Adipose tissue (tissue), 3 donors: ENCODE results near the gene ASL. TPM values are rescaled to one million over a fixed set of nuclear protein-coding genes. Genes with fewer than 3 reads are reported as not detected.
"Not testable (repeated sequence)": the region's sequence is repeated elsewhere in the genome, so short reads cannot be mapped to it uniquely, and the experiment has no call there.

Experiments
- H3K27ac ChIP-seq: one replicate; pipeline ENCODE4 v1.5.1; 2013; ENCODE audit warnings: low read depth, low read length
- WGBS, 3 donors: extraction: QIAGEN DNeasy Blood & Tissue Kit; methylation state at CpG; one replicate each; pipeline ENCODE4 v1.1.7; 2013; 5-methylcytosine and 5-hydroxymethylcytosine counted together
- polyA plus RNA-seq, 3 donors: library from polyadenylated mRNA; stranded (reverse); fragments of 200-250 nt; gene quantifications; one replicate each; pipeline ENCODE4 v1.2.3, GENCODE V29; 2013
- donor health status: healthy with polysubstance abuse.
- donor health status: Bipolar disorder and iron deficiency.
- donor health status: healthy.

Gene ASL
- polyA plus RNA-seq, result 10 to 100 TPM; 28.6 to 38.2 (median 38.1) TPM

- H3K27ac ChIP-seq, result no peak within 1 kb of the TSS
- 0 to 1% (median 1%) methylated on average over 56 to 67 of the region's 67 CpGs for WGBS, 3 donors
These were observed at the start of gene ASL for GRCh38 chr7:66075590-66076461. TSS of gene ASL (plus strand) at chr7:66075819. CDS start at chr7:66076082, 263 bp downstream.

DNA sequence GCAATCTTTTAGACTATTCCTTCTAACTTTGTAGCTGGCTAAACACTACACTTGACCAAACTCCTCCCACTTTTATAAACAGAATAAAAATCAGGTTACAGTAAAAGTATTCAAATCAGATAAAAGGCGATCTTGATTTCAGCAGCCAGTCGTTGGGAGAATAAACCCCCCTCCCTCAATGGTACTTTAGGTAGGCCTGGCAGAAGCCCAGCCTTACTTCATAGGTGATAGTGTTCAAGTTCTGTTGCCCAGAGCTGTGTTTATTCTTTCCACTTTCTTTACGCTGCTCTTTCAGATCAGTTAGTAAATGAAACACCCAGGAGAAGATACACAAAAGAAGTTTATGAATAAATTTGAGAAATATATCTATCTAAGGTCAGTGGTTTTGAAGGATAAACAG, 47.3 kb upstream of the ASL start:
- not testable (repeated sequence) for H3K27ac ChIP-seq
- WGBS, 3 donors, result 42 to 45% (median 45%) methylated on average over 3 of the region's 3 CpGs

GRCh38 chr7:66033471-66034385, 41.9 kb upstream of the ASL start:
- H3K27ac ChIP-seq, result no peak overlapping the region
- WGBS, 3 donors, result 44 to 75% (median 74%) methylated on average over 7 of the region's 7 CpGs

DNA sequence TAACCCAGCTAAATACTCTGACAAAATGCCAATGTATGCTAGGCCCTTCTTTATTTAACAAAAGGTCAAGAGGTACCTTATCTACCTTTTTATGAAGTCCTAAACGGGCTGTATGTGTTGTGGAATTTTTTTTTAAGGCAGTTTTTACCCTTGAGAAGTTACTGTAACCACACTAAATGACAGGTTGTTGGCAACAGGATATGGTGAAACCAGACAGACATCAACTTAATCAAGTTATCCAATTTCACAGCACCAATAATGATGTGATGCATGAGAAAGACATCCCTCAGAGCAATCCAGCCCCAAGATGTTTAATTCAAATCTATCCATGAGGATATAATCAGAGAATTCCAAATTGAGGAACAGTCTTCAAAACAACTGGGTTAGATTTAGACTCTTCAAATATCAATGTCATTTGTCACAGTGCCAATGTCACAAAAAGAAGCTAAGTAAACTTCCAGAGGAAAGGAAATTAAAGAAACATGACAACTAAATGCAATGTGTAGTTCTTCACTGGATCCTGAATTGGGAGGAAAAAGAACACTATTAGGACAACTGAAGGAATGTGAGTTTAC, 41.1 kb upstream of the ASL start:
- H3K27ac ChIP-seq, result not testable (repeated sequence)
- WGBS, 3 donors, result 9 to 29% (median 24%) methylated on average over 1 of the region's 1 CpG

DNA sequence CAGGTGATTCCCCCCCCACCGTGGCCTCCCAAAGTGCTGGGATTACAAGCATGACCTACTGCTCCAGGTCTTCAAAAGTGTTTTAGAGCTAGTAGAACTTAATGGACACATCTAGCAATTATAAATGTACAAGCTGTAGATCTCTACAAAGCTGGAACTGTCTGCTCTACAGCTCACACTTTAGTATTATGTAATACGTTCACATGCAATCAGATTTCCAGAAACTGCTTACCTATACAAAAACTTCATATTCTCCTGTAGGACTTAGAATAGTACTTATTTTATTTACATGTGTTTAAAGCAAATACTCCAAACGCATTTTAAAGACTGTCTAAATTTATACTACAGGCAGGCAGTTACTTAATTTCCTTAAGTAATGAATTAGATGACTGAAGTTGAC, 39.2 kb upstream of the ASL start:
- 76 to 92% (median 80%) methylated on average over 3 of the region's 3 CpGs for WGBS, 3 donors
- no peak overlapping the region for H3K27ac ChIP-seq

GRCh38 chr7:66036788-66037187, 38.8 kb upstream of the ASL start:
- WGBS, 3 donors, result 77 to 97% (median 81%) methylated on average over 7 of the region's 7 CpGs
- H3K27ac ChIP-seq, result no peak overlapping the region

DNA sequence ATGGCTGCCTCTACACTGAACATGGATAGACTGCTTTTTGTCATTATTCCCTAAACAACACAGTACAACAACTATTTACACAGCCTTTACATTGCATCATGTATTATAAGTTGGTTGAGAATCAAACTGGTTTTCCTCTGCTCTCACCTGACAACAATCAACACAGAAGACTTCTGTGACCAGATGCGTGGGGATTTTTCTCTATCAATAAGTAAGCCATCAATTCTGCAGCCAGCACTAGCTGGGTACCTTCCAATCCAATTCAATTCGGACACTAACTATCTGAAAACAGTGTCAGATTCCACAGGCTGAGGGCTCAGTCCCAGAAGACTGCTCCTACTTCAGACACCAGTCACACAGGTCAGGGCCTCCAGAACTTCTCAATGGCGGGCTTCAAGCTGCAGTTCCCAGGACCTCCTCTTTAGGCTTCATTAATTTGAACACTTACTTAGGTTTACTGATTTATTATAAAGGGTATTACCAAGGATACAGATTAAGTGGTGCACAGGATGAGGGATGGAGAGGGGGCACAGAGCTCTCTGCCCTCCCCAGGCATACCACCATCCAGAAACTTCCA, 36.4 kb upstream of the ASL start:
- H3K27ac ChIP-seq, result no peak overlapping the region
- 81 to 90% (median 84%) methylated on average over 3 of the region's 3 CpGs for WGBS, 3 donors

GRCh38 chr7:66043681-66044497, 31.7 kb upstream of the ASL start:
- H3K27ac ChIP-seq, result no peak overlapping the region
- WGBS, 3 donors, result 3 to 6% (median 5%) methylated on average over 48 to 49 of the region's 49 CpGs

DNA sequence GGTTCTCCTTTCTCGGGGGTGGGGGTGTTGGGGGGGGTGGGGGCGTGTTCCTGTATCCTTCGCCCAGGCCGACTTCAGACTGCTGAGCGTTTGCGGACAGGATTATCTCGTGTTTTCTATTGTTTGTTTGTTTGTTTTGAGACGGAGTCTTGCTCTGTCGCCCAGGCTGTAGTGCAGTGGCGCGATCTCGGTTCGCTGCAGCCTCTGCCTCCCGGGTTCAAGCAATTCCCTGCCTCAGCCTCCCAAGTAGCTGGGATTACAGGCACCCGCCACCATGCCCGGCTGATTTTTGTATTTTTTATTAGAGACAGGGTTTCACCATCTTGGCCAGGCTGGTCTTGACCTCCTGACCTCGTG, 31.1 kb upstream of the ASL start:
- 14 to 23% (median 19%) methylated on average over 17 of the region's 17 CpGs for WGBS, 3 donors
- H3K27ac ChIP-seq, result not testable (repeated sequence)

DNA sequence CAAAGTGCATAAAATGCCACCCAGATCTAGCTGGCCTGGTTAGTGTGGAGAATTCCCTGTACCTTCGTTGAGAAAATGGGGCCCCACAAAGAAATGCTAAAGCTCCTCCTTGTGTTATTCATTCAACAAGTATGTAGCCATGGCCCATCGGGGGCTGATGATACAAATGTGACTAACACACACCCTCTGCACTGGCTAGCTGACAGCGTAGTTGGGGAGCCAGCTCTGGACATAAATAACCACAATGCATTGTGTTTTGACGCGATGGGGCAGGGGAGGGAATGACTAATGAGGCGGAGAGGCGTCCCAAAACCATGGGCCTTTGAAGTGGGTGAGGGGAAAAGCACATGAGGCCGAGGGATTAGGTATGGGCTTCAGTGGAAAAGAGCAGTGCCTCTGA, 28.2 kb upstream of the ASL start:
- WGBS, 3 donors, result 60 to 78% (median 69%) methylated on average over 8 of the region's 8 CpGs
- no peak overlapping the region for H3K27ac ChIP-seq

GRCh38 chr7:66049886-66050285, 25.7 kb upstream of the ASL start:
- not testable (repeated sequence) for H3K27ac ChIP-seq
- 88 to 93% (median 93%) methylated on average over 4 of the region's 4 CpGs for WGBS, 3 donors

DNA sequence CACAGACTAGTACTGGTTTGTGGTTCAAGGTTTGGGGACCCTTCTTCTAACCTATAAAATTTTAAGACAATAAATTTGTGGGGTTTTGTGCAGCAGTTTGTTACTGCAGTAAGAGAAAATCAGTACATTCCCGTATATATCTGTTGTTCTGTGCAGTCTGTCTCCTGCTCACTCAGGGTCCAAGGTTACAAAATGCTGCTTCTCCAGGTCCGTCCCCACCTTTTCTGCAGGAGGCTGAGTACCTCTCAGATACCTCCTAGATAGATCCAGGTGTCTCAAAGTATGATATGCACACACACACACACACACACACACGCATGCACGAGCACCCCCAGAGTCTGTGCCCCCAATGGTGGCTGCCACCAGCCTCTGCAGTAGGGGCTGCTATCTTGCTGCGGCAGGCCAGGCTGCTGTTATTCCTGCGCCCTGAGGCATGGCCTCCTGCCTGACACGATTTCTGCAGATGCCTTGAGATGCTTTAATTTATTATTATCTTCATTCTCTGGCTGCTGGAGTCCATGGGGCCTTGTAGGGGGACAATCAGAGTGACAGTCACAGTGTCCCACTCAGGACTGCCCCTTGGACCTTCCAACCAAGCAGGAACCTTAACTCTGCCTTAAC, 25.2 kb upstream of the ASL start:
- H3K27ac ChIP-seq, result no peak overlapping the region
- 80 to 88% (median 86%) methylated on average over 7 of the region's 7 CpGs for WGBS, 3 donors

GRCh38 chr7:66050990-66051448, 24.6 kb upstream of the ASL start:
- WGBS, 3 donors, result 37 to 81% (median 75%) methylated on average over 3 of the region's 3 CpGs
- H3K27ac ChIP-seq, result no peak overlapping the region

DNA sequence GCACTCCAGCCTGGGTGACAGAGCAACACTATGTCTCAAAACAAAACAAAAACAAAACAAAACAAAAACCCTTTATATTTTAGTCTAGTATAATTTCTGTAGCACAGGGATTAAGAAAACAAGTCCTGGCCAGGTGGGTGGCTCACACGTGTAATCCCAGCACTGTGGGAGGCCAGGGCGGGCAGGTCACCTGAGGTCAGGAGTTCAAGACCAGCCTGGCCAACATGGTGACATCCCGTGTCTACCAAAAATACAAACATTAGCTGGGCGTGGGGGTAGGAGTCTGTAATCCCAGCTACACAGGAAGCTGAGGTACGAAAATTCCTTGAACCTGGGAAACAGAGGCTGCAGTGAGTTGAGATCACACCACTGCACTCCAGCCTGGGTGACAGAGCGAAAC, 23.2 kb upstream of the ASL start:
- H3K27ac ChIP-seq, result no peak overlapping the region
- WGBS, 3 donors, result 85% methylated on average over 6 of the region's 6 CpGs

DNA sequence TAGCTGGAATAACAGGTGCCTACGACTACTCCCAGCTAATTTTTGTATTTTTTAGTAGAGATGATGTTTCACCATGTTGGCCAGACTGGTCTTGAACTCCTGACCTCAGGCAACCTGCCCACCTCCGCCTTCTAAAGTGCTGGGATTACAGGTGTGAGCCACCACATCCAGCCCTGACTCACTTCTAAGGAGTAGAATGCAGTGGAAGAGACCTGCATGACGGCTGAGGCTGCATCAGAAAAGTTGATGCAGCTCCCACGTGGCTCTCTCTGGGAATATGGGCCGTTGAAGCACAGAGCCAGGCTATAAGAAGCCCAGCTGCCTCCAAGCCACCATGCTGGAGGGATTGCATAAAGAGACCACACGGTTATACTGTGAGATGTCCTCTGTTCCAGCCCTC, 21.6 kb upstream of the ASL start:
- H3K27ac ChIP-seq, result no peak overlapping the region
- WGBS, 3 donors, result 76 to 84% (median 80%) methylated on average over 6 of the region's 6 CpGs

GRCh38 chr7:66055321-66055956, 20.2 kb upstream of the ASL start:
- H3K27ac ChIP-seq, result no peak overlapping the region
- 81 to 85% (median 84%) methylated on average over 9 of the region's 9 CpGs for WGBS, 3 donors

DNA sequence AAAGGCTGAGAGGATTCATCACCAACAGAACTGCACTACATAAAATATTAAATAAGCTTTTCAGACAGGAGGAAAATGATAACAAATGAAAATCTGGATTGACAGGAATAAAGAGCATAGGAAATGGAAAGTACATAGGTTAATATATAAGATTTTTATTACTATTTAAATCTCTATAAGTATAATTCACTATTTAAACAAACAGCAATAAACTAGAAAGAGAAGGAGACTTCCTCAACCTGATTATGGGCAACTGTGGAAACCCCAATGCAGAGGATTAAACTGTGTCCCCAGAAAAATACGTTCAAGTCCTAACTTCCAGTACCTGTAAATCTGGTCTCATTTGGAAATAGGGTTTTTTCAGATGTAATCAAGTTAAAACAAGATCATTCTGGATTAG, 14.8 kb upstream of the ASL start:
- H3K27ac ChIP-seq, result no peak overlapping the region

More for the DNA sequence above, 14.8 kb upstream of the ASL start:
- 91 to 95% (median 92%) methylated on average over 1 of the region's 1 CpG for WGBS, 3 donors
